Activated T-helper 1 cell treated with anti-CD3 and anti-CD28 coated beads, Interleukin-12 subunit alpha, Interleukin-12 subunit beta, Interleukin-2, Interleukin-4 antibody, amounts not matched to agents 30 ng/mL and 10 ng/mL and 1 ng/mL, durations not matched to agents 14 hours and 24 hours and 36 hours (primary cell): Measurements from ENCODE around the gene HUNK. TPM values are rescaled to one million over a fixed set of nuclear protein-coding genes. Genes with fewer than 3 reads are reported as not detected.

Experiments used
- DNase-seq: peaks from one replicate; pipeline ENCODE4 v3.0.0; 2021; ENCODE audit warnings: low spot score
- H3K27ac Mint-ChIP-seq: one replicate; pipeline ENCODE4 v1.8.0; 2021; ENCODE audit warnings: mild to moderate bottlenecking, mixed read lengths
- H3K27me3 Mint-ChIP-seq: one replicate; pipeline ENCODE4 v1.8.0; 2022; ENCODE audit warnings: mild to moderate bottlenecking, moderate library complexity, mixed read lengths; ENCODE audit not compliant: insufficient read depth
- H3K36me3 Mint-ChIP-seq: one replicate; pipeline ENCODE4 v1.8.0; 2021; ENCODE audit warnings: low read depth, mixed read lengths
- H3K4me1 Mint-ChIP-seq: one replicate; pipeline ENCODE4 v1.8.0; 2021; ENCODE audit warnings: low read depth, mixed read lengths
- H3K4me3 Mint-ChIP-seq: one replicate; pipeline ENCODE4 v1.8.0; 2021; ENCODE audit warnings: mild to moderate bottlenecking, moderate library complexity, mixed read lengths
- H3K9me3 Mint-ChIP-seq: one replicate; pipeline ENCODE4 v1.8.0; 2021; ENCODE audit warnings: mixed read lengths
- intact Hi-C: fragments of 100-400 bp; cut with micrococcal nuclease; formaldehyde crosslinking; loops from one replicate; pipeline ENCODE4 v1.15.1; 2024
- total RNA-seq: library from RNA; stranded (reverse); gene quantifications from 2 replicates; pipeline ENCODE4 v1.2.3, GENCODE V29; 2022

Gene HUNK
- total RNA-seq, 1 donor from 2014 or later = 0.29 TPM

DNA sequence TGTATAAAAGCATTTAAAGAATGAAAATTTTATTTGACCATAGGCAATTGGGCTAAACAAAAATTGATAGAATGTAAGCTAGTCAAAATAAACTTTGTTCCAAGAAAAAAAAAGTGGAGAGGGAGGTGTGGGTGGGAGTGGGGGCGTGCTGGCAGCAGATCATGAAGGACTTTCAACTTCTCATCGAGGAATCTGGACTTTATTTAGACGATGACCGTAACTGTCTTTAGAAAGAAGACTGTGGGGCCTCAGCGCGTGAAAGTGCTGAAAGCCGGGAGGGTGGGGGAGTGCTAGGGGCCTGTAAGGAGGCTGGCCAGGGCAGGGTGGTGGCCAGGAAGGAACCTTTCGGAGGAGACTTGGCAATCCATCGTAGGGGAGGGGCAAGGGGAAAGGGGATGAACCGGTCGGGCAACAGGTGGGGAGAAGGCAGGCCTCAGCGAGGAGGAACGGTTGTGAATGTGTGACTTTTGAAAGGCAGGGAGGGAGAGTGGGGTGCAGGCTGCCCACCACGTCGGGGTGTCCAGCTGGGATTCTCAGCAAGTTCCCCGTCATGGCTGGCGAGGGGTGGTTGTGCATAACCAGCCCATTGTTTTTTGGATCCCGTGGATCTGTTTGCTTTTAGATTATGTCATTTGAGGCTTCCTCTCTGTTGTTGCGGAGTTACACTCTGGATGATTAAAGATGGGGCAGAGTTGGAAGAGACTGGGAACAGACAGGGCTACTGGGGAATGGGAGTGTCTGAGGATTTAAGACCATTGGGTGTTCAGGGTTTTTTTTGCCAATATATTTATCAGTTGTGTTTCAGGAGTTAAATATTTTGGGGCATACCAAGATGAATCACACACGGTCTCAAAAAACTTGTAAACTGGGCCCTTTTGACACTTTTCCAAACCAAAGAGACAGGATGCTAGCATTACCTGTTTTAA lies 35.5 kb downstream of the HUNK start:
- intact Hi-C loops = no loop called here
- Mint-ChIP-seq H3K27ac (no peak overlapping the region), H3K27me3 (peaks cover 11% of the 10 kb centered on the region), H3K9me3 (no peaks in the 10 kb centered on the region), H3K36me3 (no peaks in the 10 kb centered on the region), H3K4me1 (no peaks in the 10 kb centered on the region), H3K4me3 (no peak overlapping the region)
- no peak for DNase-seq

- Mint-ChIP-seq H3K27me3 (peaks cover 11% of the 10 kb centered on the region), H3K9me3 (no peaks in the 10 kb centered on the region)
These were observed 36.6 kb downstream of the HUNK start for GRCh38 chr21:31909153-31910073.

DNA sequence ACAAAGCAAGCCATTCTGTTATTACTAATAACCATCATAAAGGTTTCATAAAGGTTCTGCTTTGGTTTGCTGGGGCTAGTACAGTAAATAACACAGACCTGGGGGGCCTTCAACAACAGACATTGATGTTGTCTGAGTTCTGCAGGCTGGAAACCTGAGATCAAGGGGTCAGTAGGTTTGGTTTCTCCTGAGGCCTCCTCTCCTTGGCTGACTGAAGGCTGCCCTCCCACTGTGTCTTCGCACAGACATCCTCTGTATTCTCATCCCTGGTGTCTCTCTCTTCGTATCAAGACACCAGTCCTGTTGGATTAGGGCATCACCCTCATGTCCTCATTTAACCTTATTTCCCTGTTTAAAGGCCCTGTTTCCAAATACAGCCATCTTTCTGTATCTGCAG lies 37.3 kb downstream of the HUNK start:
- H3K36me3 Mint-ChIP-seq = no peaks in the 10 kb centered on the region
- peaks cover 11% of the 10 kb centered on the region for H3K27me3 Mint-ChIP-seq
- intact Hi-C loops = no loop called here
- no peak for DNase-seq
- H3K27ac Mint-ChIP-seq = no peak overlapping the region
- H3K4me3 Mint-ChIP-seq = no peak overlapping the region
- H3K4me1 Mint-ChIP-seq = no peaks in the 10 kb centered on the region
- H3K9me3 Mint-ChIP-seq = no peaks in the 10 kb centered on the region

More at GRCh38 chr21:31909153-31910073, 36.6 kb downstream of the HUNK start:
- DNase-seq = no peak
- intact Hi-C loops = no loop called here
- Mint-ChIP-seq H3K4me1 (no peaks in the 10 kb centered on the region), H3K27ac (no peak overlapping the region), H3K36me3 (no peaks in the 10 kb centered on the region), H3K4me3 (no peak overlapping the region)

- Mint-ChIP-seq H3K27me3 (peaks cover 11% of the 10 kb centered on the region), H3K9me3 (no peaks in the 10 kb centered on the region), H3K27ac (no peak overlapping the region), H3K36me3 (no peaks in the 10 kb centered on the region), H3K4me1 (no peaks in the 10 kb centered on the region), H3K4me3 (no peak overlapping the region)
- DNase-seq = no peak
- intact Hi-C loops = no loop called here
These were observed 38.5 kb downstream of the HUNK start for GRCh38 chr21:31911138-31911907.

DNA sequence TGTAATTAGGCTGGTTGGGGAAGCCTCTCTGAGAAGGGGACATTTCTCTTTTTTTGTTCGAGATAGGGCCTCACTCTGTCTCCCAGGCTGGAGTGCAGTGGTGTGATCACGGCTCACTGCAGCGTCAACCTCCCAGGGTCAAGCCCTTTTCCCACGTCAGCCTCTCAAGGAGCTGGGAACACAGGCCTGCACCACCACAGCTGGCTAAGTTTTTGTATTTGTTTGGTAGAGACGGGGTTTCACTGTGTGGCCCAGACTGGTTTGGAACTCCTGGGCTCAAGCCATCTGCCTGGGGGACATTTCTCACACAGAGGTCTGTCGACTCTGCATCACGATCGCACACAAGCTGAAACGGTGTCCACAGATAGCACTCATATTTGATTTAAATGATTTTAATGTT lies 39.7 kb downstream of the HUNK start:
- intact Hi-C loops = no loop called here
- H3K27ac Mint-ChIP-seq = no peak overlapping the region
- DNase-seq = no peak
- H3K27me3 Mint-ChIP-seq = peaks cover 9% of the 10 kb centered on the region
- no peaks in the 10 kb centered on the region for H3K9me3 Mint-ChIP-seq
- H3K4me3 Mint-ChIP-seq = no peak overlapping the region
- H3K4me1 Mint-ChIP-seq = no peaks in the 10 kb centered on the region
- no peaks in the 10 kb centered on the region for H3K36me3 Mint-ChIP-seq

DNA sequence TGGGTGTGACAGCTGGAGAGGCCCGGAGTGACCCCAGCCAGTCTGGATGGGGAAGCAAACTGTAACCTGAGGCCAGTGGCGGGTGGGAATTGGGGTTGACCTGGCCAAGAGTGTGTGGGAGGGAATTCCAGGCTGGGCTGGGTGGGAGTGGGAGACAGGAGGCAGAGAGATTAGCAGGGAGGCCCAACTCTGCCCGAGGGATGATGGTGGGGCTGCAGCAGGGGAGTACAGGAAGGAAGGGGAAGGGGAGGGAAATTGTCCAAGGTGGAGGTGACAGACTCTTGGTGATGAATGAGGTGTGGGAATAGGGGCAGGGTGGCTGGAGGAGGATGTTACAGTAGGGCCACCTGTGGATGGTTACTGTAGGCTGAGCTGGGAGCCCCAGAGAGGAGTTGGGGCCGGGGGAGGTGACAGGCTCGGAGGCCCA lies 40.4 kb downstream of the HUNK start:
- intact Hi-C loops = no loop called here
- Mint-ChIP-seq H3K27ac (no peak overlapping the region), H3K4me3 (no peak overlapping the region), H3K4me1 (no peaks in the 10 kb centered on the region), H3K27me3 (peaks cover 8% of the 10 kb centered on the region), H3K9me3 (no peaks in the 10 kb centered on the region), H3K36me3 (no peaks in the 10 kb centered on the region)
- no peak for DNase-seq

DNA sequence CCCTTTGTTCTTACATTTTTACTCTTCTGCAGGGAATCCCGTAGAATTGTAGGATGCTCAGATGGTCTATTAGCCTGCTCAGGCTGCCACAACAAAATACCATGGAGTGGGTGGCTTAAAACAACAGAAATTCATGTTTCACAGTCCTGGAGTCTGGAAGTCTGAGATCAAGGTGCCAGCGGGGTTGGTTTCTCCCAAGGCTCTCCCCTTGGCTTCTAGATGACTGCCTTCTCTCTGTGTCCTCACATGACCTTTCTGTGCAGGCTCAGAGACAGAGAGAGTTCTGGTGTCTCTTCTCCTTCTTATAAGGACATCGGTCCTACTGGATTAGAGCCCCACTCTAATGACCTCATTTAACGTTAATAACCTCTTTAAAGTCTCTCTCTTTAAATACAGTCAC lies 41.7 kb downstream of the HUNK start:
- Mint-ChIP-seq H3K9me3 (no peaks in the 10 kb centered on the region), H3K4me1 (no peaks in the 10 kb centered on the region), H3K4me3 (no peak overlapping the region), H3K27ac (no peak overlapping the region), H3K27me3 (peaks cover 2% of the 10 kb centered on the region), H3K36me3 (no peaks in the 10 kb centered on the region)
- intact Hi-C loops = no loop called here
- DNase-seq = no peak

GRCh38 chr21:31915566-31915965 lies 42.7 kb downstream of the HUNK start:
- intact Hi-C loops = no loop called here
- no peak overlapping the region for H3K4me3 Mint-ChIP-seq
- H3K36me3 Mint-ChIP-seq = no peaks in the 10 kb centered on the region
- no peaks in the 10 kb centered on the region for H3K9me3 Mint-ChIP-seq
- DNase-seq = no peak
- H3K4me1 Mint-ChIP-seq = no peaks in the 10 kb centered on the region
- no peaks in the 10 kb centered on the region for H3K27me3 Mint-ChIP-seq
- no peak overlapping the region for H3K27ac Mint-ChIP-seq

DNA sequence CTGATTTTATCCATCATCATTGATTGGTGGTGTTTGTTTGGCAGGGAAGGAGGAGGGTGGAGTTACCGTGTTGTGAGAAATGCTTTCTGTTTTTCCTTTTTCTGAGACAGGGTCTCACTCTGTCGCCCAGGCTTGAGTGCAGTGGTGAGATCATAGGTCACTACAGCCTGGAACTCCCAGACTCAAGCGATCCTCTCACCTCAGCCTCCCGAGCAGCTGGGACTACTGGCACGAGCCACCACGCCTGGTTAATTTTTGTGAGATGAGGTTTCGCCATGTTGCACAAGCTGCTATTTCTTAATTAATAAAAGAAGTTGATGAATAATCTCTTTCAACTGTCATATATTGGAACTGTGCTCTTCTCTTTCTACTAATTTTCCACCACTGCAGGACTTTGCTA lies 44.3 kb downstream of the HUNK start:
- H3K9me3 Mint-ChIP-seq = no peaks in the 10 kb centered on the region
- H3K36me3 Mint-ChIP-seq = no peaks in the 10 kb centered on the region
- H3K4me3 Mint-ChIP-seq = no peak overlapping the region
- intact Hi-C loops = no loop called here
- no peaks in the 10 kb centered on the region for H3K27me3 Mint-ChIP-seq
- H3K4me1 Mint-ChIP-seq = no peaks in the 10 kb centered on the region
- no peak overlapping the region for H3K27ac Mint-ChIP-seq
- no peak for DNase-seq

- DNase-seq = no peak
- Mint-ChIP-seq H3K36me3 (no peaks in the 10 kb centered on the region), H3K4me1 (no peaks in the 10 kb centered on the region), H3K27ac (no peak overlapping the region), H3K4me3 (no peak overlapping the region), H3K27me3 (peaks cover under 1% of the 10 kb centered on the region), H3K9me3 (no peaks in the 10 kb centered on the region)
- intact Hi-C loops = no loop called here
These were observed 45.5 kb downstream of the HUNK start for GRCh38 chr21:31918250-31918775.

GRCh38 chr21:31920275-31920674 lies 47.5 kb downstream of the HUNK start:
- Mint-ChIP-seq H3K4me3 (no peak overlapping the region), H3K36me3 (no peaks in the 10 kb centered on the region), H3K27ac (no peak overlapping the region), H3K9me3 (no peaks in the 10 kb centered on the region), H3K4me1 (no peaks in the 10 kb centered on the region), H3K27me3 (peaks cover 1% of the 10 kb centered on the region)
- intact Hi-C loops = no loop called here
- no peak for DNase-seq

GRCh38 chr21:31921079-31921478 lies 48.3 kb downstream of the HUNK start:
- H3K9me3 Mint-ChIP-seq = no peaks in the 10 kb centered on the region

More at GRCh38 chr21:31921079-31921478, 48.3 kb downstream of the HUNK start:
- Mint-ChIP-seq H3K4me3 (no peak overlapping the region), H3K27me3 (peaks cover 1% of the 10 kb centered on the region), H3K36me3 (no peaks in the 10 kb centered on the region), H3K27ac (no peak overlapping the region), H3K4me1 (no peaks in the 10 kb centered on the region)
- intact Hi-C loops = no loop called here
- DNase-seq = no peak
